ENCODE data around the gene DCAF6.

DNA sequence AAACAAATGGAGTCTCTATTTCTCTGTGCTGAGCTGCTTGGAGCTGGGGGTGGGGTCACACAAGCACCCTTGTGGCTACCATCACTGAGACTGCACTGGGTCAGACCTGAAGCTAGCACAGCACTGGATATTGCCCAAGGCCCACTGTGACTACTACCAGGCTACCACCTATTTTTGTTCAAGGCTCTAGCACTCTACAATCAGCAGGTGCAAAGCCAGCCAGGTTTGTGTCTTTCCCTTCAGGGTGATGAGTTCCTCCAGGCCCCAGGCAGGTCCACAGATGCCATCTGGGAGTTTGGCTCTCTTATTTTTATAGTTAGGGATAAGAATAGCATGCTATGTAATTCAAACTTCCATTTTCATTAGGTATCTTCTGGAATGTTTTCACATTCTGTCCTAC, 46.1 kb upstream of the DCAF6 start:
- TF ChIP-seq, protein P1, sequence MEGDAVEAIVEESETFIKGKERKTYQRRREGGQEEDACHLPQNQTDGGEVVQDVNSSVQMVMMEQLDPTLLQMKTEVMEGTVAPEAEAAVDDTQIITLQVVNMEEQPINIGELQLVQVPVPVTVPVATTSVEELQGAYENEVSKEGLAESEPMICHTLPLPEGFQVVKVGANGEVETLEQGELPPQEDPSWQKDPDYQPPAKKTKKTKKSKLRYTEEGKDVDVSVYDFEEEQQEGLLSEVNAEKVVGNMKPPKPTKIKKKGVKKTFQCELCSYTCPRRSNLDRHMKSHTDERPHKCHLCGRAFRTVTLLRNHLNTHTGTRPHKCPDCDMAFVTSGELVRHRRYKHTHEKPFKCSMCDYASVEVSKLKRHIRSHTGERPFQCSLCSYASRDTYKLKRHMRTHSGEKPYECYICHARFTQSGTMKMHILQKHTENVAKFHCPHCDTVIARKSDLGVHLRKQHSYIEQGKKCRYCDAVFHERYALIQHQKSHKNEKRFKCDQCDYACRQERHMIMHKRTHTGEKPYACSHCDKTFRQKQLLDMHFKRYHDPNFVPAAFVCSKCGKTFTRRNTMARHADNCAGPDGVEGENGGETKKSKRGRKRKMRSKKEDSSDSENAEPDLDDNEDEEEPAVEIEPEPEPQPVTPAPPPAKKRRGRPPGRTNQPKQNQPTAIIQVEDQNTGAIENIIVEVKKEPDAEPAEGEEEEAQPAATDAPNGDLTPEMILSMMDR (IDR thresholded peaks at IDR 0.05), result no peak
- no peak for TF ChIP-seq POLR2A (IDR thresholded peaks at IDR 0.05)
